Measurements from ENCODE around the gene CFDP1.

CFDP1 gene

DNA sequence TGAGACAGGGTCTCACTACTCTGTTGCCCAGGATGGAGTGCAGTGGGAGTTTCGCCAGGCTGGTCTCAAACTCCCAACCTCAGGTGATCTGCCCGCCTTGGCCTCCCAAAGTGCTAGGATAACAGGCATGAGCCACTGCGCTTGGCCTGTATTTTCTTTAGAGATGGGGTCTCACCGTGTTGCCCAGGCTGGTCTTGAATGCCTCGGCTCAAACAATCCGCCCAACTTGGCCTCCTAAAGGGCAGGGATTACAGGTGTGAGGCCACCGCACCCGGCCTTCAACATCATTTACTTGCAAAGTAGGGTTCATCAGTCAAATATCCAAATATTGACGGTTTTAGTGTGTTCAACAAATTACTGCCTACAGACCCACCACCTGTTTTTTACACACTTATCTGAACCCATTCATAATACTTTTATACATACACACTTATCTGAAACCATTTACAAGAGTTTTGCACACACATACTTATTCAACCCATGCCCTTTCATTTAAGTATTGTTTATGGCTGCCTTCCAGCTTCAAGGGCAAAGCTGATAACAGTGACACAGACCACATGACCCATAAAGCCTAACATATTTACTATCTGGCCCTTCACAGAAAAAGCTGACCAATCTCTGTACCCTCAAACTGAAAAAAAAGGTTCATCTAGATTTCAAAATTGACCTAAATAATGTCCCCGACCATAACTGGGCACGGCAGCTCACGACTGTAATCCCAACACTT, 19.3 kb upstream of the CFDP1 start:
- H3K4me3 ChIP-seq (ENCODE audit: low read length in 2 of 2), result no peak overlapping the region
- H3K9me3 ChIP-seq (replicated peaks in 1 of 2; ENCODE audit: control insufficient read depth in 2 of 2, insufficient read depth in 1 of 2, low read depth in 1 of 2, low read length in 2 of 2), result no peaks in the 10 kb centered on the region
- H2BK5ac ChIP-seq (ENCODE audit: low read length), result no peak overlapping the region
- H3K36me3 ChIP-seq (replicated peaks in 1 of 2; ENCODE audit: control insufficient read depth in 2 of 2, insufficient read depth in 2 of 2, low read length in 2 of 2), result peaks cover 5 to 53% of the 10 kb centered on the region in 2 donors
- no peak overlapping the region for H2BK15ac ChIP-seq (ENCODE audit: low read length)
- no peak for DNase-seq (ENCODE audit: low spot score)
- H4K91ac ChIP-seq (ENCODE audit: low read depth, low read length, poor library complexity), result no peak overlapping the region
- no peak overlapping the region for H2AK5ac ChIP-seq (ENCODE audit: low read depth, low read length)
- H3K4ac ChIP-seq (ENCODE audit: low read length), result no peak overlapping the region
- no peak overlapping the region for H3K4me2 ChIP-seq (ENCODE audit: insufficient read depth, low read length, poor library complexity, severe bottlenecking)
- no peak overlapping the region for H3K18ac ChIP-seq (ENCODE audit: low read length)
- no peak overlapping the region for H4K8ac ChIP-seq (ENCODE audit: low read depth, low read length)
- no peak overlapping the region for H2BK12ac ChIP-seq (ENCODE audit: low read length)
- H2AFZ ChIP-seq (ENCODE audit: low read length), result no peak overlapping the region
- H3K9ac ChIP-seq (ENCODE audit: low read depth, low read length, poor library complexity), result no peak overlapping the region
- no peak overlapping the region for H3K23ac ChIP-seq (ENCODE audit: low read depth, low read length, poor library complexity)
- H3K27ac ChIP-seq (replicated peaks; ENCODE audit: low read length), result no peak overlapping the region
- no peaks in the 10 kb centered on the region for H3K27me3 ChIP-seq (ENCODE audit: control insufficient read depth in 3 of 3, insufficient read depth in 3 of 3, low read depth in 1 of 3, low read length in 3 of 3)
- WGBS, 2 donors (ENCODE audit: extremely low coverage in 2 of 2, insufficient read length in 2 of 2, insufficient replicate concordance in 1 of 2), result no CpG with 5 or more reads among the region's 12 CpGs
- peaks cover 0 to 10% of the 10 kb centered on the region in 2 donors for H3K4me1 ChIP-seq (ENCODE audit: control insufficient read depth in 2 of 2, insufficient read depth in 1 of 2, low read depth in 1 of 2, low read length in 2 of 2)
- H3K79me1 ChIP-seq (ENCODE audit: low read depth, low read length), result peaks cover 11% of the 10 kb centered on the region
- H3K14ac ChIP-seq (ENCODE audit: low read length), result no peak overlapping the region
- no peak overlapping the region for H2BK120ac ChIP-seq (ENCODE audit: low read depth, low read length)

DNA sequence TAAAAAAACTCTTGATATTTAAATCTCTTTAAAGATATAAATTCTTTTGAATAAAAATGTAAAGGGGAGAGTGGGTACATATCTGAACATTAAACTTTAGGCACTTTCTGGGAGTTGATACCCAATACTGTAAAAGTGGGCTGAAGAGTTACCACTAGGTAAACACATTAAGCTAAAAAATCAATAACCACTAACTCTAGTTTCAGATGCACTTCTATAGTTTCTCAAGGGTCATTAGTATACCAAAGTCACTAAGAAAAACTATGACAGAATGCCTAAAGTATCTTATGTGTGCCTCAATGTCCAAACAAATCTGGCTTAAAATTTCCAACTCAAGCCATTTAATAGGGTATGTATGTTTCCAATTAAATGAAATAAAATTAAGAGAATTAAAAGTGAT, 13.1 kb upstream of the CFDP1 start:
- Histone ChIP-seq H2AFZ (ENCODE audit: low read length) (no peak overlapping the region), H3K4ac (ENCODE audit: low read length) (no peak overlapping the region), H3K36me3 (replicated peaks in 1 of 2; ENCODE audit: control insufficient read depth in 2 of 2, insufficient read depth in 2 of 2, low read length in 2 of 2) (peaks cover 4 to 81% of the 10 kb centered on the region in 2 donors), H3K4me3 (ENCODE audit: low read length in 2 of 2) (no peak overlapping the region), H3K27me3 (ENCODE audit: control insufficient read depth in 3 of 3, insufficient read depth in 3 of 3, low read depth in 1 of 3, low read length in 3 of 3) (no peaks in the 10 kb centered on the region), H3K9ac (ENCODE audit: low read depth, low read length, poor library complexity) (no peak overlapping the region), H4K91ac (ENCODE audit: low read depth, low read length, poor library complexity) (no peak overlapping the region), H3K4me1 (ENCODE audit: control insufficient read depth in 2 of 2, insufficient read depth in 1 of 2, low read depth in 1 of 2, low read length in 2 of 2) (no peaks in the 10 kb centered on the region), H2BK15ac (ENCODE audit: low read length) (no peak overlapping the region), H2BK120ac (ENCODE audit: low read depth, low read length) (no peak overlapping the region), H3K9me3 (replicated peaks in 1 of 2; ENCODE audit: control insufficient read depth in 2 of 2, insufficient read depth in 1 of 2, low read depth in 1 of 2, low read length in 2 of 2) (peaks cover 0 to 3% of the 10 kb centered on the region in 2 donors), H3K23ac (ENCODE audit: low read depth, low read length, poor library complexity) (no peak overlapping the region), H3K4me2 (ENCODE audit: insufficient read depth, low read length, poor library complexity, severe bottlenecking) (no peak overlapping the region), H2AK5ac (ENCODE audit: low read depth, low read length) (no peak overlapping the region), H2BK5ac (ENCODE audit: low read length) (no peak overlapping the region), H3K18ac (ENCODE audit: low read length) (no peak overlapping the region), H3K27ac (replicated peaks; ENCODE audit: low read length) (no peak overlapping the region), H3K79me1 (ENCODE audit: low read depth, low read length) (peaks cover 2% of the 10 kb centered on the region), H3K14ac (ENCODE audit: low read length) (no peak overlapping the region), H2BK12ac (ENCODE audit: low read length) (no peak overlapping the region), H4K8ac (ENCODE audit: low read depth, low read length) (no peak overlapping the region)
- no peak for DNase-seq (ENCODE audit: low spot score)

DNA sequence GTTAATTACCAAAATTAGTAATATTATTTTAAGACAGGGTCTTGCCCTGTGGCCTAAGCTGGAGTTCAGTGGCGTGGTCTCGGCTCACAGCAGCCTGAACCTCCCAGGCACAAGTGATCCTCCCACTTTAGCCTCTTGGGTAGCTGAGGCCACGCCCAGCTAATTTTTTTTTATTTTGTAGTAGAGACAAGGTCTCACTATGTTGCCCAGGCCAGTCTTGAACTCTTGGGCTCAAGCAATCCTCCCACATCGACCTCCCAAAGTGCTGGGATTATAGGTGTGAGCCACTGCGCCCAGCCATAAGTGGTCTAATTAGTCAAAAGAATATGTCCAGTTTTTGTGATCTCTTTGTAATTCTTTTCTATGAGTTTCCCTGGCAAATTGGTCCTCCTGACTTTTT, 12.0 kb upstream of the CFDP1 start:
- H3K4me2 ChIP-seq (ENCODE audit: insufficient read depth, low read length, poor library complexity, severe bottlenecking), result no peak overlapping the region

DNA sequence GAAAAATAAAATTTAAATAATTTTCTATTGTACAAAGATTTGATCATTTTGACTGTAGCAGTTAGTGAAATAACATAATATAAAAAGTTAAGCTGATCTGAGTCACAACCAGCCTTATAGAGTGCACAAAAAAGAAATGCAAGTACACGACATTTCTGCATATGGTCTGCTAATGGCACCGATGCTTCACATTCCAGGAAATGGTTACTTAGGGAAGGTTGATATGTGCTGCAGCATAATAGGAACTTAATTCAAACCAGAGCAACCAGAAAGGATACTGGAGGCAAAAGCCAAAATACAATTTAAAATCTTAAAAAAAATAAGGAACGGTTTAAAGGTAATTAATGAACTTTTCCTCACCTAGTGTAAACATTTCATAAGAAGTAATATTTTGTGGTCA, 10.0 kb upstream of the CFDP1 start:
- Histone ChIP-seq H3K14ac (ENCODE audit: low read length) (no peak overlapping the region), H3K23ac (ENCODE audit: low read depth, low read length, poor library complexity) (no peak overlapping the region), H2AK5ac (ENCODE audit: low read depth, low read length) (no peak overlapping the region), H2BK12ac (ENCODE audit: low read length) (no peak overlapping the region), H3K27me3 (ENCODE audit: control insufficient read depth in 3 of 3, insufficient read depth in 3 of 3, low read depth in 1 of 3, low read length in 3 of 3) (no peaks in the 10 kb centered on the region), H3K4ac (ENCODE audit: low read length) (no peak overlapping the region), H3K9ac (ENCODE audit: low read depth, low read length, poor library complexity) (no peak overlapping the region), H3K79me1 (ENCODE audit: low read depth, low read length) (peaks cover 2% of the 10 kb centered on the region), H3K9me3 (replicated peaks in 1 of 2; ENCODE audit: control insufficient read depth in 2 of 2, insufficient read depth in 1 of 2, low read depth in 1 of 2, low read length in 2 of 2) (peaks cover 0 to 3% of the 10 kb centered on the region in 2 donors), H3K4me2 (ENCODE audit: insufficient read depth, low read length, poor library complexity, severe bottlenecking) (no peak overlapping the region), H2BK15ac (ENCODE audit: low read length) (no peak overlapping the region), H2BK120ac (ENCODE audit: low read depth, low read length) (no peak overlapping the region), H4K8ac (ENCODE audit: low read depth, low read length) (no peak overlapping the region), H3K36me3 (replicated peaks in 1 of 2; ENCODE audit: control insufficient read depth in 2 of 2, insufficient read depth in 2 of 2, low read length in 2 of 2) (peaks cover 1 to 50% of the 10 kb centered on the region in 2 donors), H4K91ac (ENCODE audit: low read depth, low read length, poor library complexity) (no peak overlapping the region), H3K18ac (ENCODE audit: low read length) (no peak overlapping the region), H2AFZ (ENCODE audit: low read length) (no peak overlapping the region), H3K4me1 (ENCODE audit: control insufficient read depth in 2 of 2, insufficient read depth in 1 of 2, low read depth in 1 of 2, low read length in 2 of 2) (no peaks in the 10 kb centered on the region), H2BK5ac (ENCODE audit: low read length) (no peak overlapping the region), H3K4me3 (ENCODE audit: low read length in 2 of 2) (no peak overlapping the region), H3K27ac (replicated peaks; ENCODE audit: low read length) (no peak overlapping the region)
- DNase-seq (ENCODE audit: low spot score), result no peak
- WGBS, 2 donors (ENCODE audit: extremely low coverage in 2 of 2, insufficient read length in 2 of 2, insufficient replicate concordance in 1 of 2), result no CpG with 5 or more reads among the region's 3 CpGs

More for the DNA sequence above, 12.0 kb upstream of the CFDP1 start:
- Histone ChIP-seq H3K4me1 (ENCODE audit: control insufficient read depth in 2 of 2, insufficient read depth in 1 of 2, low read depth in 1 of 2, low read length in 2 of 2) (no peaks in the 10 kb centered on the region), H3K18ac (ENCODE audit: low read length) (no peak overlapping the region), H3K14ac (ENCODE audit: low read length) (no peak overlapping the region), H3K9me3 (replicated peaks in 1 of 2; ENCODE audit: control insufficient read depth in 2 of 2, insufficient read depth in 1 of 2, low read depth in 1 of 2, low read length in 2 of 2) (peaks cover 0 to 3% of the 10 kb centered on the region in 2 donors), H2BK15ac (ENCODE audit: low read length) (no peak overlapping the region), H3K9ac (ENCODE audit: low read depth, low read length, poor library complexity) (no peak overlapping the region), H3K79me1 (ENCODE audit: low read depth, low read length) (peaks cover 2% of the 10 kb centered on the region), H2AFZ (ENCODE audit: low read length) (no peak overlapping the region), H2BK120ac (ENCODE audit: low read depth, low read length) (no peak overlapping the region), H3K36me3 (replicated peaks in 1 of 2; ENCODE audit: control insufficient read depth in 2 of 2, insufficient read depth in 2 of 2, low read length in 2 of 2) (peaks cover 1 to 70% of the 10 kb centered on the region in 2 donors), H3K27ac (replicated peaks; ENCODE audit: low read length) (no peak overlapping the region), H4K91ac (ENCODE audit: low read depth, low read length, poor library complexity) (no peak overlapping the region), H3K27me3 (ENCODE audit: control insufficient read depth in 3 of 3, insufficient read depth in 3 of 3, low read depth in 1 of 3, low read length in 3 of 3) (no peaks in the 10 kb centered on the region), H3K4ac (ENCODE audit: low read length) (no peak overlapping the region), H2BK5ac (ENCODE audit: low read length) (no peak overlapping the region), H4K8ac (ENCODE audit: low read depth, low read length) (no peak overlapping the region), H2AK5ac (ENCODE audit: low read depth, low read length) (no peak overlapping the region), H3K4me3 (ENCODE audit: low read length in 2 of 2) (no peak overlapping the region), H2BK12ac (ENCODE audit: low read length) (no peak overlapping the region), H3K23ac (ENCODE audit: low read depth, low read length, poor library complexity) (no peak overlapping the region)
- no CpG with 5 or more reads among the region's 5 CpGs for WGBS, 2 donors (ENCODE audit: extremely low coverage in 2 of 2, insufficient read length in 2 of 2, insufficient replicate concordance in 1 of 2)
- no peak for DNase-seq (ENCODE audit: low spot score)

All from neuronal stem cell (in vitro differentiated cells).